ENCODE data around the gene KRT27. TPM values are rescaled to one million over a fixed set of nuclear protein-coding genes. Genes with fewer than 3 reads are reported as not detected.

KRT27 gene
- total RNA-seq, 2 experiments from 2014 or later, result not detected

- DNase-seq (no peak), ATAC-seq (no peak)
- no peak for TF ChIP-seq CTCF (IDR thresholded peaks at IDR 0.05)
- H3K4me1 Mint-ChIP-seq (ENCODE audit: low read depth), result no peaks in the 10 kb centered on the region
- intact Hi-C loops (cut with micrococcal nuclease), result no loop called here
- H3K36me3 Mint-ChIP-seq (ENCODE audit: low read depth), result no peaks in the 10 kb centered on the region
- no peak overlapping the region for H3K4me3 Mint-ChIP-seq
- CTCF ChIA-PET, result interaction anchor here (1.2 kb wide), 1 partner anchor 13 kb away, joined by 3 read pairs; no protein-coding TSS in a partner anchor
- H3K27ac Mint-ChIP-seq, result no peak overlapping the region
- no peaks in the 10 kb centered on the region for H3K9me3 Mint-ChIP-seq
- POLR2A ChIA-PET, result no interaction called here
- H3K27me3 Mint-ChIP-seq, result peaks cover 41% of the 10 kb centered on the region
These were observed 3.9 kb downstream of the KRT27 start for GRCh38 chr17:40778461-40778860.

DNA sequence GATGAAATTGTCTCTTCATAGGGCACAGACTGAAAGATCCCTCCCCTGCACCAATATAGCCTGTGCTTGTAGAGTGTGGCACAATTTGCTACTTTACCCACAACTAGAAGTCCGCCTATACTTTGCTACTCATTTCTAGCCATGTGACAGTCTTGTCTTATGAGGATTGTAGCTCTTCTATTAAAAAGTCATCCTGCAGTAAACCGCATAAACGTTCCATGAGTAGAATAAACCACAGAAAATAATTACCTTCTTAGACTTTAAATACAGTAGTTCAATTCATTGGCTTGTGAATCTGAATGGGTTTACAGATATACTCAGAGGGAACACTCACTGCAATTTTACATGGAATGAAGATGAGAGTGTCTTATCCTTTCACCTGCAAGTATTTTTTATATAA, 4.4 kb downstream of the KRT27 start:
- ChIA-PET CTCF (no interaction called here), POLR2A (no interaction called here)
- intact Hi-C loops (cut with micrococcal nuclease), result no loop called here
- H3K4me1 Mint-ChIP-seq (ENCODE audit: low read depth), result no peaks in the 10 kb centered on the region
- no peak overlapping the region for H3K4me3 Mint-ChIP-seq
- no peak for TF ChIP-seq CTCF (IDR thresholded peaks at IDR 0.05)
- DNase-seq (no peak), ATAC-seq (no peak)
- no peaks in the 10 kb centered on the region for H3K9me3 Mint-ChIP-seq
- no peaks in the 10 kb centered on the region for H3K36me3 Mint-ChIP-seq (ENCODE audit: low read depth)
- no peak overlapping the region for H3K27ac Mint-ChIP-seq
- H3K27me3 Mint-ChIP-seq, result peaks cover 43% of the 10 kb centered on the region

GRCh38 chr17:40777459-40777858, 4.9 kb downstream of the KRT27 start:
- H3K4me3 Mint-ChIP-seq, result no peak overlapping the region
- ChIA-PET POLR2A (no interaction called here), CTCF (no interaction called here)
- H3K9me3 Mint-ChIP-seq, result no peaks in the 10 kb centered on the region
- no peaks in the 10 kb centered on the region for H3K4me1 Mint-ChIP-seq (ENCODE audit: low read depth)
- peaks cover 45% of the 10 kb centered on the region for H3K27me3 Mint-ChIP-seq
- DNase-seq (no peak), ATAC-seq (no peak)
- no peaks in the 10 kb centered on the region for H3K36me3 Mint-ChIP-seq (ENCODE audit: low read depth)
- TF ChIP-seq CTCF (IDR thresholded peaks at IDR 0.05), result no peak
- no peak overlapping the region for H3K27ac Mint-ChIP-seq
- intact Hi-C loops (cut with micrococcal nuclease), result no loop called here

DNA sequence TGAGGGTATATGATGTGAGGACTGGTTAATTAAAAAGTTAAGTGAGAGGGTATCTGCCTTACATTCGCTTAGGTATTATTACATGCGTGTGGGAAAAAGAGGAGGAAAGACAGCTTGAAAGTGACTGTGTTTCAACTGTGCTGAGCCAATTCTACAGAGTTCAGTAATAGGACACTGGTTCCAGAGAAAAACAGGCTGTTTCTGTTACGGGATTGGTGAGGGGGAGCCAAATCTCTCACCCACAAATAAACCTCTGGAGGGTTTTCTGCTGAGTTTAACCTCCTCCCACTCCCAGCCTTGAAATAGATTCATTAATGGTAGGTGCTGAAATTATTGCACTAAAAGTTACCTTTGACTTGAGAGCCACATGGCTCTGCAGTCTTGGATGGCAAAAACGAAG, 6.4 kb downstream of the KRT27 start:
- POLR2A ChIA-PET, result no interaction called here
- no peak for TF ChIP-seq CTCF (IDR thresholded peaks at IDR 0.05)

GRCh38 chr17:40772101-40772500, 10.2 kb downstream of the KRT27 start, which contains the start of gene KRT26:
Gene KRT26, minus strand, starts transcription at chr17:40772201. Its CDS starts 88 bp downstream, at chr17:40772113.
- ChIA-PET POLR2A (no interaction called here), CTCF (no interaction called here)
- ATAC-seq (no peak), DNase-seq (no peak)
- peaks cover 29% of the 10 kb centered on the region for H3K27me3 Mint-ChIP-seq
- intact Hi-C loops (cut with micrococcal nuclease), result no loop called here
- no peak for TF ChIP-seq CTCF (IDR thresholded peaks at IDR 0.05)
- H3K27ac Mint-ChIP-seq, result no peak within 1 kb of the TSS
- no peaks in the 10 kb centered on the region for H3K9me3 Mint-ChIP-seq
- H3K4me3 Mint-ChIP-seq, result no peak within 1 kb of the TSS
- no peaks in the 10 kb centered on the region for H3K36me3 Mint-ChIP-seq (ENCODE audit: low read depth)
- H3K4me1 Mint-ChIP-seq (ENCODE audit: low read depth), result no peaks in the 10 kb centered on the region

More for the DNA sequence above, 6.4 kb downstream of the KRT27 start:
- CTCF ChIA-PET, result no interaction called here
- Mint-ChIP-seq H3K27ac (no peak overlapping the region), H3K9me3 (no peaks in the 10 kb centered on the region), H3K4me1 (ENCODE audit: low read depth) (no peaks in the 10 kb centered on the region), H3K4me3 (no peak overlapping the region), H3K27me3 (peaks cover 48% of the 10 kb centered on the region), H3K36me3 (ENCODE audit: low read depth) (no peaks in the 10 kb centered on the region)
- ATAC-seq (no peak), DNase-seq (no peak)
- intact Hi-C loops (cut with micrococcal nuclease), result no loop called here

All from activated CD8-positive, alpha-beta T cell treated with anti-CD3 and anti-CD28 coated beads for 36 hours (primary cell).